ENCODE results near the gene INSR.

GRCh38 chr19:7191946-7192691 lies 102.1 kb downstream of the INSR start:
- TF ChIP-seq CTCF (IDR thresholded peaks at IDR 0.05) = no peak
- no peak for TF ChIP-seq POLR2A (IDR thresholded peaks at IDR 0.05)
